Measurements from ENCODE around the gene PITRM1.

Gene PITRM1

GRCh38 chr10:3096149-3096548, 76.4 kb downstream of the PITRM1 start:
- H3K27me3 ChIP-seq (ENCODE audit: low read depth, low read length): no peaks in the 10 kb centered on the region
- peaks cover 5 to 6% of the 10 kb centered on the region in 2 donors for H3K36me3 ChIP-seq (ENCODE audit: control insufficient read depth in 1 of 2, insufficient read depth in 2 of 2, low read length in 2 of 2)
- peak overlapping the region in 1 of 2 donors; percentile 4 for H3K4me3 ChIP-seq (ENCODE audit: low read depth in 1 of 2, low read length in 2 of 2)
- peaks cover 9 to 15% of the 10 kb centered on the region in 2 donors for H3K4me1 ChIP-seq (ENCODE audit: control insufficient read depth in 1 of 2, insufficient read depth in 2 of 2, low read length in 2 of 2)
- H3K9me3 ChIP-seq (ENCODE audit: control insufficient read depth in 1 of 2, low read length in 2 of 2): no peaks in the 10 kb centered on the region
- H3K27ac ChIP-seq (ENCODE audit: low read length): peak overlapping the region; percentile 79

DNA sequence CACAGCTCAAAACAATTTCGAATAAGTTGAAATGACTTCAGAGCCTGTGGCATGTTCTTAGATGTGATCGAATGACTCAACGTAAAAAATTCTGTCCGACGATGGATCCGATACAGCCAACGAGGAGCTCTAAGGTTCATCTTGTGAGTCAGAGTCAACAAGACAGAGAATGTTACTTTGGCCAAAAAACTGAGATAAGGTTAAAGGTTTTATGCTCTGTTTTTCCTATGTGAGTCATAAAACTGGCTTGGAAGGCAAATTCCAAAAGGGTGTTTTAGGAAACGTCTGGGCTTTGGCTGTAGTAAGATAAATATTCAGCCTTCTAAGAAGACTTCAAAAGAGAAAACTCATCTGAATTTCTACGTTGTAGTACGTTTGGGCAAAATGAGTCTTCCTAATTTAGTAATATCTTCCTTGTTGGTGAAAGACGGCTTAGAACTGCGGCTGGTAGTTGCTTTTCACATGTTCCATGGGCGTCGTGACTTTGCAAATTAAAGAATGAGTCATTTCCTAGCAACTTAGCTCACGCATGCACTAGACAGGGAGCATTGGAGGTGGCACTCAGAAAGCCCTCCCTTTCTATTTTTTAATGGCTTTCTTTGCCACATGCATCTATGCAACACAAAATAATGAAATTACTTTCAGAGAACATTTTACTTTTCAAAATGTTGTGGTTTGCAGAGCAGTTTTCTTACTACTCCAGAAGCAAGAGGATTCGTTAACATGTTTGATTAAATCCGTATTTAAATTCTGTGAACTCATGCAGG, 77.0 kb downstream of the PITRM1 start:
- Histone ChIP-seq H3K27me3 (ENCODE audit: low read depth, low read length) (no peaks in the 10 kb centered on the region), H3K9me3 (ENCODE audit: control insufficient read depth in 1 of 2, low read length in 2 of 2) (no peaks in the 10 kb centered on the region), H3K27ac (ENCODE audit: low read length) (peak overlapping the region; percentile 79), H3K4me1 (ENCODE audit: control insufficient read depth in 1 of 2, insufficient read depth in 2 of 2, low read length in 2 of 2) (peaks cover 14 to 15% of the 10 kb centered on the region in 2 donors), H3K4me3 (ENCODE audit: low read depth in 1 of 2, low read length in 2 of 2) (peak overlapping the region in 1 of 2 donors; percentile 4), H3K36me3 (ENCODE audit: control insufficient read depth in 1 of 2, insufficient read depth in 2 of 2, low read length in 2 of 2) (peaks cover 4 to 6% of the 10 kb centered on the region in 2 donors)

DNA sequence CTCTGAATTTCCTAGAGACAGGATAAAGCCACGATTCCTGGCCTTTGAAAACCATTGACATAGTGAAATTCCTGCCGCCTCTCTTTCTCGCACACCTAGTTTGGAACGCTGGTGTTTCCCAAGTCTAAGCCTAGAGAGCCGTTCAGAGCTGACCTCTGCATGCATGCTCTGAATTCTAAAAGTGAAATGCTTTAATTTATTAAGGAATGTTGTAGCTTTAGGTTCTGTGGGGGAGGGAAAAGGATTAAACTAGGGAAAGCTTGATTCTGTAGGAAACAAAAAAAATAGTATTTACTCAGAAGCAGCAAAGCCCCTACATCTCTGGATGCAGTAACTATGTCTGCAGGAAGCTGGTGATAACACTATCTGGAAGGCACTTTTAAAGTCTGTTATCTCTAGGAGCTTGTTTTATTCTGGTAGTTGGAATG, 78.0 kb downstream of the PITRM1 start:
- no peaks in the 10 kb centered on the region for H3K9me3 ChIP-seq (ENCODE audit: control insufficient read depth in 1 of 2, low read length in 2 of 2)
- H3K4me3 ChIP-seq (ENCODE audit: low read depth in 1 of 2, low read length in 2 of 2): no peak overlapping the region
- no peaks in the 10 kb centered on the region for H3K36me3 ChIP-seq (ENCODE audit: control insufficient read depth in 1 of 2, insufficient read depth in 2 of 2, low read length in 2 of 2)
- peak overlapping the region; percentile 79 for H3K27ac ChIP-seq (ENCODE audit: low read length)
- peaks cover 15 to 18% of the 10 kb centered on the region in 2 donors for H3K4me1 ChIP-seq (ENCODE audit: control insufficient read depth in 1 of 2, insufficient read depth in 2 of 2, low read length in 2 of 2)
- H3K27me3 ChIP-seq (ENCODE audit: low read depth, low read length): no peaks in the 10 kb centered on the region

DNA sequence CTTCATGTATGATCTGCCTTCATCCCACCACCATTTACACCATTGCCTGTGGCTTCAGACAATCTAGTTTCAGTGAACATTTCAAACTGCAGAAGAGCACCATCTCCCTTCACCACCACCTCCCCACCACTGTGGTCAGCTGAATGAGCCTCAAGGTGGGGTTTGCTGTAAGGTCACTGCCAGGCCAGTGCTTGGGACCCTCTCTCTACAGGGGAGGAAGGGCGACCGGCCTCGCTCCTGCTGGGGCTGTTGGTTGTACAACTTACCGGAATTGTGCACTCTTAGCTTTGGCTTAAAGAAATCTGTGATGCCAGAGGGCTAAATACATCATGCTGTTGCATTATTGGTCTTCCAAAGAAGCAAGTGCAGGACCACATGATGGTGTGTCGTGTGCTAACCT, 78.6 kb downstream of the PITRM1 start:
- Histone ChIP-seq H3K4me1 (ENCODE audit: control insufficient read depth in 1 of 2, insufficient read depth in 2 of 2, low read length in 2 of 2) (peaks cover 15 to 18% of the 10 kb centered on the region in 2 donors), H3K9me3 (ENCODE audit: control insufficient read depth in 1 of 2, low read length in 2 of 2) (no peaks in the 10 kb centered on the region), H3K27me3 (ENCODE audit: low read depth, low read length) (no peaks in the 10 kb centered on the region), H3K27ac (ENCODE audit: low read length) (no peak overlapping the region), H3K4me3 (ENCODE audit: low read depth in 1 of 2, low read length in 2 of 2) (no peak overlapping the region), H3K36me3 (ENCODE audit: control insufficient read depth in 1 of 2, insufficient read depth in 2 of 2, low read length in 2 of 2) (no peaks in the 10 kb centered on the region)

DNA sequence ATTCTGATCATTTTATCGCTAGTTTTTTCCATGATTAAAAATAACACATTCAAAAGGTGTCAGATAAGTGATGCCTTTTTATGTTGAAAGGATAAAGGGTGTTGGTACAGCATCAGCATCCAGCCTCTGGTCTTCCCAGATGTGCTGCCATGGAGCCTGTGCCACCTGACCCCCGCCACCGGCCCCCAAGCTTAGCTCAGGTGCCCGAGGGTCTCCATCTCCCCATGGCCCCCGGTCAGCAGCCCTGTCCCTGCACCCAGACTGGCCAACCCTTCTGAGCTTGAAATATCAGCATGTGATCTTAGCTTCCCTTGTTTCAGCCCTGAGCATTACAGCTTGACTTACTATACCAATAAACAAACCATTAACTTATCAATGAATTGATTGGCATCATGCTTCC, 80.7 kb downstream of the PITRM1 start:
- no peak overlapping the region for H3K4me3 ChIP-seq (ENCODE audit: low read depth in 1 of 2, low read length in 2 of 2)
- no peak overlapping the region for H3K27ac ChIP-seq (ENCODE audit: low read length)
- H3K4me1 ChIP-seq (ENCODE audit: control insufficient read depth in 1 of 2, insufficient read depth in 2 of 2, low read length in 2 of 2): peaks cover 15 to 18% of the 10 kb centered on the region in 2 donors
- no peaks in the 10 kb centered on the region for H3K9me3 ChIP-seq (ENCODE audit: control insufficient read depth in 1 of 2, low read length in 2 of 2)
- no peaks in the 10 kb centered on the region for H3K27me3 ChIP-seq (ENCODE audit: low read depth, low read length)
- H3K36me3 ChIP-seq (ENCODE audit: control insufficient read depth in 1 of 2, insufficient read depth in 2 of 2, low read length in 2 of 2): no peaks in the 10 kb centered on the region

DNA sequence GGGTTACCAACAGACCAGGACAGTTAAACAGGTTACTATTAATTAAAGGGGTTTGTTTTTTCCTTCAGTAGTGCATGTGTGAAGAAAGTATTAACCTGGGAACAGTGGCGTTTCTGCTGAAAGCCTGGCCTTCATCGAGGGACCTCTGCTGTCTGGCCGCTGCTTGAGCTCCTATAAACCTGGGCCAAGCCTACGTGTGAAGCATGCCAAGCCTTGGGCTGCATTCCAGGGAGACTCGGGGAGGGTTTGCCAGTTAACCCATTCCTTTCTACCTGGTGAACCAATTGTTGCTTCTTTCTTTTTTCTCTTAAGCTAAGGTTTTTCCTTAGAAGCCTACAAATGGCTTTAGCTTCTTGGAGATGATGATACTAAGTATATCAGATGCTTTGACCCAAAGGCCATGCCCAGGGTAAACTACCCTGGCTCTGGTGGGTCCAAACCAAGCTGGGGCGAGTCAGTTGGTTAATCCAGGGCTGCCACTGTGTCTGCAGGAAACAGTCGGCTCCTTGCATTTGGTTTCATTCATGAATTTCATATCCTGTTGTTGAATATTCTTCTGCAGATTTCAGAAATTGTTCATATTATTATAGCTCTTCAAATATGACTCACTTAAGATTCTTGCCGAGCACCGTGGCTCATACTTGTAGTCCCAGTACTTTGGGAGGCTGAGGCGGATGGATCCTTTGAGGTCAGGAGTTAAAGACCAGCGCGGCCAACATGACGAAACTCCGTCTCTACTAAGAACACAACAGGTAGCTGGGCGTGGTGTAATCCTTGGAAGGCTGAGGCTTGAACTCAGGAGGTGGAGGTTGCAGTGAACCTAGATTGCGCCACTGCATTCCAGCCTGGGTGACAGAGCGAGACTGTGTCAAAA, 81.4 kb downstream of the PITRM1 start:
- no peak overlapping the region for H3K27ac ChIP-seq (ENCODE audit: low read length)
- H3K4me1 ChIP-seq (ENCODE audit: control insufficient read depth in 1 of 2, insufficient read depth in 2 of 2, low read length in 2 of 2): peaks cover 11 to 14% of the 10 kb centered on the region in 2 donors
- no peak overlapping the region for H3K4me3 ChIP-seq (ENCODE audit: low read depth in 1 of 2, low read length in 2 of 2)
- H3K36me3 ChIP-seq (ENCODE audit: control insufficient read depth in 1 of 2, insufficient read depth in 2 of 2, low read length in 2 of 2): no peaks in the 10 kb centered on the region
- H3K9me3 ChIP-seq (ENCODE audit: control insufficient read depth in 1 of 2, low read length in 2 of 2): no peaks in the 10 kb centered on the region
- no peaks in the 10 kb centered on the region for H3K27me3 ChIP-seq (ENCODE audit: low read depth, low read length)

GRCh38 chr10:3090388-3090787, 82.2 kb downstream of the PITRM1 start:
- H3K27ac ChIP-seq (ENCODE audit: low read length): no peak overlapping the region
- H3K9me3 ChIP-seq (ENCODE audit: control insufficient read depth in 1 of 2, low read length in 2 of 2): no peaks in the 10 kb centered on the region
- H3K36me3 ChIP-seq (ENCODE audit: control insufficient read depth in 1 of 2, insufficient read depth in 2 of 2, low read length in 2 of 2): no peaks in the 10 kb centered on the region
- H3K4me1 ChIP-seq (ENCODE audit: control insufficient read depth in 1 of 2, insufficient read depth in 2 of 2, low read length in 2 of 2): peaks cover 6 to 9% of the 10 kb centered on the region in 2 donors
- no peak overlapping the region for H3K4me3 ChIP-seq (ENCODE audit: low read depth in 1 of 2, low read length in 2 of 2)
- no peaks in the 10 kb centered on the region for H3K27me3 ChIP-seq (ENCODE audit: low read depth, low read length)
